H1 (cell line): ENCODE results near the gene ATP11A. TPM values are rescaled to one million over a fixed set of nuclear protein-coding genes. Genes with fewer than 3 reads are reported as not detected.
"Not testable (repeated sequence)": the region's sequence is repeated elsewhere in the genome, so short reads cannot be mapped to it uniquely, and the experiment has no call there.

Experiments
- CTCF ChIA-PET: fragments of 300-600 bp; sonication (Branson Sonifier 250); formaldehyde crosslinking; loops from one replicate; lab custom pipeline; 2021; ENCODE audit not compliant: partially characterized antibody; lab: Charles Lee
- POLR2A ChIA-PET: fragments of 300-600 bp; sonication (Branson Sonifier 250); formaldehyde crosslinking; loops from one replicate; lab custom pipeline; 2021; ENCODE audit warnings: inconsistent platforms; ENCODE audit not compliant: partially characterized antibody; lab: Charles Lee
- DNase-seq, 2 experiments: peaks; one replicate each; pipeline versions ENCODE4 v3.0.0 to v3.0.0-alpha.2; 2010 to 2022; ENCODE audit warnings: low spot score in 2 of 2, low read depth in 1 of 2, mixed read lengths in 1 of 2
- FAIRE-seq: peaks from 2 replicates; lab custom pipeline; 2011; peaks lifted over from hg19 to GRCh38; lab: Jason Lieb, UNC
- H2AFZ ChIP-seq: 2 replicates; pipeline ENCODE4 v1.8.1; 2012; ENCODE audit warnings: low read length, inconsistent platforms
- H2AK5ac ChIP-seq: 2 replicates; pipeline ENCODE4 v1.6.1; 2013; ENCODE audit warnings: low read depth, low read length
- H2BK120ac ChIP-seq: replicated peaks from 2 replicates; pipeline ENCODE3; 2013; ENCODE audit warnings: low read depth, low read length, inconsistent platforms
- H2BK12ac ChIP-seq: 2 replicates; pipeline ENCODE4 v1.6.1; 2013; ENCODE audit warnings: low read depth, low read length
- H2BK15ac ChIP-seq: 2 replicates; pipeline ENCODE4 v1.6.1; 2013; ENCODE audit warnings: low read length
- H2BK20ac ChIP-seq: 2 replicates; pipeline ENCODE4 v1.6.1; 2013; ENCODE audit warnings: low read length
- H2BK5ac ChIP-seq: 2 replicates; pipeline ENCODE4 v1.6.1; 2013; ENCODE audit warnings: low read depth, low read length
- H3K14ac ChIP-seq: 2 replicates; pipeline ENCODE4 v1.6.1; 2013; ENCODE audit warnings: inconsistent platforms; ENCODE audit not compliant: insufficient read length
- H3K18ac ChIP-seq: 2 replicates; pipeline ENCODE4 v1.6.1; 2013; ENCODE audit warnings: low read length; ENCODE audit errors: extremely low read depth
- H3K23ac ChIP-seq: 2 replicates; pipeline ENCODE4 v1.6.1; 2013; ENCODE audit warnings: inconsistent platforms; ENCODE audit not compliant: insufficient read length
- H3K23me2 ChIP-seq: 2 replicates; pipeline ENCODE4 v1.6.1; 2013; ENCODE audit warnings: low read depth, low read length
- H3K27ac ChIP-seq: 2 replicates; pipeline ENCODE4 v1.6.1; 2011; ENCODE audit warnings: low read depth, low read length, inconsistent platforms
- H3K27me3 ChIP-seq, 4 experiments: replicated peaks in 1 of 4; 1 replicate in 1 of 4; 2 replicates in 3 of 4; pipeline versions ENCODE4 v1.6.1 to v1.8.1; 2011 to 2013; ENCODE audit warnings: low read length in 3 of 4, mild to moderate bottlenecking in 3 of 4, inconsistent platforms in 2 of 4, mixed read lengths in 2 of 4, moderate library complexity in 1 of 4; ENCODE audit not compliant: control insufficient read depth in 3 of 4, insufficient read depth in 3 of 4; ENCODE audit errors: extremely low read depth in 1 of 4
- H3K36me3 ChIP-seq, 4 experiments: 2 replicates each; pipeline versions ENCODE4 v1.6.1 to v1.8.1; 2011 to 2013; ENCODE audit warnings: mild to moderate bottlenecking in 4 of 4, low read length in 3 of 4, moderate library complexity in 2 of 4, control low read depth in 1 of 4, inconsistent platforms in 1 of 4; ENCODE audit not compliant: insufficient read depth in 4 of 4, control insufficient read depth in 2 of 4
- H3K4ac ChIP-seq: replicated peaks from 2 replicates; pipeline ENCODE3; 2013; ENCODE audit warnings: low read length, low read depth, mixed read lengths, inconsistent platforms; ENCODE audit not compliant: insufficient read length
- H3K4me1 ChIP-seq, 4 experiments: replicated peaks in 1 of 4; 1 replicate in 1 of 4; 2 replicates in 3 of 4; pipeline versions ENCODE4 v1.6.1 to v1.8.1; 2011 to 2013; ENCODE audit warnings: low read length in 3 of 4, inconsistent platforms in 2 of 4, mixed read lengths in 1 of 4; ENCODE audit not compliant: insufficient read depth in 4 of 4, control insufficient read depth in 3 of 4
- H3K4me2 ChIP-seq, 2 experiments: 2 replicates each; pipeline versions ENCODE4 v1.6.1 to v1.8.1; 2011 to 2013; ENCODE audit warnings: low read depth in 2 of 2, low read length in 2 of 2, control low read depth in 1 of 2, inconsistent platforms in 1 of 2, mild to moderate bottlenecking in 1 of 2; ENCODE audit not compliant: insufficient read depth in 1 of 2
- H3K4me3 ChIP-seq, 4 experiments: fragments of 200-600, 300-600 bp in 1 of 4; sonication (generic), shearing (Covaris generic), sonication (Bioruptor Twin) in 1 of 4; 2 replicates each; pipeline versions ENCODE4 v1.5.1 to v1.8.1; 2011 to 2016; ENCODE audit warnings: low read length in 4 of 4, low read depth in 3 of 4, control low read depth in 2 of 4, inconsistent platforms in 2 of 4, mild to moderate bottlenecking in 2 of 4, mixed read lengths in 1 of 4, moderate library complexity in 1 of 4; ENCODE audit not compliant: insufficient read depth in 2 of 4; ENCODE audit errors: extremely low read depth in 1 of 4
- H3K56ac ChIP-seq: replicated peaks from 2 replicates; pipeline ENCODE3; 2013; ENCODE audit warnings: low read depth, mild to moderate bottlenecking, mixed read lengths, low read length, inconsistent platforms; ENCODE audit not compliant: insufficient read length
- H3K79me1 ChIP-seq: 2 replicates; pipeline ENCODE4 v1.6.1; 2013; ENCODE audit warnings: low read depth, low read length, control low read depth
- H3K79me2 ChIP-seq, 2 experiments: 2 replicates each; pipeline versions ENCODE4 v1.6.1 to v1.8.1; 2012 to 2013; ENCODE audit warnings: low read length in 2 of 2, mild to moderate bottlenecking in 2 of 2, inconsistent platforms in 1 of 2; ENCODE audit not compliant: insufficient read depth in 2 of 2, control insufficient read depth in 1 of 2
- H3K9ac ChIP-seq, 4 experiments: replicated peaks in 1 of 4; 1 replicate in 1 of 4; 2 replicates in 3 of 4; pipeline versions ENCODE4 v1.6.1 to v1.8.1; 2011 to 2013; ENCODE audit warnings: low read depth in 3 of 4, low read length in 3 of 4, control low read depth in 2 of 4, mild to moderate bottlenecking in 2 of 4, moderate library complexity in 2 of 4, inconsistent platforms in 1 of 4; ENCODE audit errors: extremely low read depth in 1 of 4
- H3K9me3 ChIP-seq, 2 experiments: 2 replicates each; pipeline versions ENCODE4 v1.6.1 to v1.8.1; 2012 to 2013; ENCODE audit warnings: mild to moderate bottlenecking in 2 of 2, moderate library complexity in 2 of 2, control low read depth in 1 of 2, inconsistent platforms in 1 of 2, low read depth in 1 of 2, low read length in 1 of 2, mixed read lengths in 1 of 2; ENCODE audit not compliant: insufficient read depth in 2 of 2
- H4K20me1 ChIP-seq, 2 experiments: replicated peaks in 1 of 2; 2 replicates each; pipeline versions ENCODE3 to v1.8.1; 2011 to 2013; ENCODE audit warnings: inconsistent platforms in 2 of 2, low read length in 2 of 2, mild to moderate bottlenecking in 1 of 2; ENCODE audit not compliant: insufficient read depth in 2 of 2, control insufficient read depth in 1 of 2
- H4K5ac ChIP-seq: 2 replicates; pipeline ENCODE4 v1.6.1; 2013; ENCODE audit warnings: low read length, low read depth, mixed read lengths, inconsistent platforms; ENCODE audit not compliant: insufficient read length
- H4K8ac ChIP-seq: 2 replicates; pipeline ENCODE4 v1.8.0; 2013; ENCODE audit warnings: mild to moderate bottlenecking, moderate library complexity, low read length, inconsistent platforms; ENCODE audit not compliant: insufficient read depth; ENCODE audit errors: extremely low read depth
- H4K91ac ChIP-seq: replicated peaks from 2 replicates; pipeline ENCODE3; 2013; ENCODE audit warnings: low read length, mixed read lengths, inconsistent platforms; ENCODE audit not compliant: insufficient read length
- WGBS, 2 experiments: shearing (Covaris generic) in 1 of 2; methylation state at CpG; one replicate each; pipeline versions ENCODE4 v1.1.6 to v1.1.7; 2013 to 2015; ENCODE audit warnings: low lambda C conversion rate in 2 of 2, mixed read lengths in 2 of 2, inconsistent platforms in 1 of 2, low coverage in 1 of 2, missing lambda C conversion rate in 1 of 2; ENCODE audit not compliant: insufficient replicate concordance in 2 of 2, insufficient coverage in 1 of 2, insufficient read length in 1 of 2; ENCODE audit errors: extremely low coverage in 1 of 2, missing lambda C conversion rate in 1 of 2; 5-methylcytosine and 5-hydroxymethylcytosine counted together
- polyA plus RNA-seq, 7 experiments: library from polyadenylated mRNA; depleted of rRNA in 3 of 7; stranded (reverse) in 5 of 7; unstranded in 2 of 7; fragments of >200 nt in 5 of 7; fragments of 200-250 nt in 2 of 7; gene quantifications; 1 replicate in 5 of 7; 2 replicates in 1 of 7; 4 replicates in 1 of 7; pipeline versions ENCODE4 v1.2.1 to v1.2.3, GENCODE V29; 2011 to 2013; ENCODE audit warnings: missing spikeins in 2 of 7, mixed read lengths in 2 of 7
- total RNA-seq: library from RNA; stranded (reverse); fragmentation: NEBNext Ultra II Directional; extraction: Animal tissue kit (Norgen Biotek cat#: 25700); gene quantifications from 2 replicates; pipeline ENCODE4 v1.2.1, GENCODE V29; 2021

ATP11A gene
- total and polyA plus RNA-seq, 2 of the 8 experiments (the other 6 are each of a cell fraction or from before 2014, with no cell fraction given) = 28.8 to 72.9 TPM

DNA sequence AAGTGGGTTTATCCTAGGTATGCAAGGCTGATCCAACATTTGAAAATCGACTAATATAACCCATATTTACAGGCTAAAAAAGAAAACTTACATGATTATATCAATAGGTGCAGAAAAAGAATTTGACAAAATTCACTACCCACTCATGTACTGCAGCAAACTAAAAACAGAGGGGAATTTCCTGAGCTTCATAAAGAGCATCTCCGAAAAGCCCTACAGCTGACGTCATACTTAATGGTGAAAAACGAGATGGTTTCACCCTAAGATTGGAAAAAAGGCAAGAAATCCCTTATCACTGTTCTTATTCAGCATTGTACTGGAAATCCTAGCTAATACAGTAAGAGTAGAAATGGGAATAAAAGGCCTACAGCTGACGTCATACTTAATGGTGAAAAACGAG lies 111.0 kb downstream of the ATP11A start:
- H3K23ac ChIP-seq, H3K4ac ChIP-seq, H4K8ac ChIP-seq, H2BK120ac ChIP-seq, H2BK5ac ChIP-seq, CTCF ChIA-PET, H3K79me1 ChIP-seq, H3K27ac ChIP-seq, H4K20me1 ChIP-seq, H2BK15ac ChIP-seq, H4K5ac ChIP-seq, H3K18ac ChIP-seq, H2AK5ac ChIP-seq, DNase-seq, H3K79me2 ChIP-seq, H3K14ac ChIP-seq, H3K36me3 ChIP-seq, H3K56ac ChIP-seq, H3K4me2 ChIP-seq, H2BK20ac ChIP-seq, H2AFZ ChIP-seq, H2BK12ac ChIP-seq, H3K4me3 ChIP-seq, H3K4me1 ChIP-seq, FAIRE-seq, POLR2A ChIA-PET, H3K23me2 ChIP-seq, H3K27me3 ChIP-seq, H4K91ac ChIP-seq, H3K9me3 ChIP-seq, H3K9ac ChIP-seq: not testable (repeated sequence)
- WGBS, 2 experiments = 86% methylated on average over 4 of the region's 6 CpGs; no CpG with 5 or more reads in 1 of the 2 experiments
